ENCODE measurements around the gene CRY2.
"Not testable (repeated sequence)": the region's sequence is repeated elsewhere in the genome, so short reads cannot be mapped to it uniquely, and the experiment has no call there.

Gene CRY2

GRCh38 chr11:45839204-45839603, 8.1 kb upstream of the CRY2 start:
- DNase-seq (ENCODE audit: low spot score), result no peak
- TF ChIP-seq CTCF (IDR thresholded peaks at IDR 0.05; ENCODE audit: extremely low read depth, insufficient read depth, missing control alignments), result no peak
- in situ Hi-C loops (cut with MboI; ENCODE audit: low pct_unique_long_range_greater_than_20kb, low sequenced_read_pairs, unreplicated experiment), result no loop called here

DNA sequence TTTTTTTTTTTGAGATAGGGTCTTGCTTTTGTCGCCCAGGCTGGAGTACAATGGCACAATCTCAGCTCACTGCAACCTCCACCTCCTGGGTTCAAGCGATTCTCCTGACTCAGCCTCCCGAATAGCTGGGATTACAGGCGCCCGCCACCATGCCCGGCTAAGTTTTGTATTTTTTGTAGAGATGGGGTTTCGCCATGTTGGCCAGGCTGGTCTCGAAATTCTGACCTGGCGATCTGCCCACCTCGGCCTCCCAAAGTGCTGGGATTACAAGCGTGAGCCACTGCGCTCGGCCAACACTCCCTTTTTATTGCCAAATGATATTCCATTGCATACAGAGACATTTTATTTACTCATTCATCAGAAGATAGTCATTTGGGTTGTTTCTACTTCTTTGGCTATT, 7.0 kb upstream of the CRY2 start:
- in situ Hi-C loops (cut with MboI; ENCODE audit: low pct_unique_long_range_greater_than_20kb, low sequenced_read_pairs, unreplicated experiment); DNase-seq (ENCODE audit: low spot score): not testable (repeated sequence)

- peak; percentile 90 for TF ChIP-seq CTCF (IDR thresholded peaks at IDR 0.05; ENCODE audit: extremely low read depth, insufficient read depth, missing control alignments)
- in situ Hi-C loops (cut with MboI; ENCODE audit: low pct_unique_long_range_greater_than_20kb, low sequenced_read_pairs, unreplicated experiment), result no loop called here
Observed at GRCh38 chr11:45843158-45843924, 3.9 kb upstream of the CRY2 start.

GRCh38 chr11:45844822-45845578, 2.3 kb upstream of the CRY2 start:
- TF ChIP-seq CTCF (IDR thresholded peaks at IDR 0.05; ENCODE audit: extremely low read depth, insufficient read depth, missing control alignments), result no peak
- no peak for DNase-seq (ENCODE audit: low spot score)
- in situ Hi-C loops (cut with MboI; ENCODE audit: low pct_unique_long_range_greater_than_20kb, low sequenced_read_pairs, unreplicated experiment), result no loop called here

More at GRCh38 chr11:45843158-45843924, 3.9 kb upstream of the CRY2 start:
- peak; percentile 84 for DNase-seq (ENCODE audit: low spot score)

GRCh38 chr11:45846174-45846675, 1.1 kb upstream of the CRY2 start:
- DNase-seq (ENCODE audit: low spot score), result no peak
- TF ChIP-seq CTCF (IDR thresholded peaks at IDR 0.05; ENCODE audit: extremely low read depth, insufficient read depth, missing control alignments), result no peak
- in situ Hi-C loops (cut with MboI; ENCODE audit: low pct_unique_long_range_greater_than_20kb, low sequenced_read_pairs, unreplicated experiment), result no loop called here

GRCh38 chr11:45847911-45848316, 639 bp downstream of the CRY2 start:
- TF ChIP-seq CTCF (IDR thresholded peaks at IDR 0.05; ENCODE audit: extremely low read depth, insufficient read depth, missing control alignments), result peak; percentile 24
- peak; percentile 52 for DNase-seq (ENCODE audit: low spot score)
- in situ Hi-C loops (cut with MboI; ENCODE audit: low pct_unique_long_range_greater_than_20kb, low sequenced_read_pairs, unreplicated experiment), result no loop called here

DNA sequence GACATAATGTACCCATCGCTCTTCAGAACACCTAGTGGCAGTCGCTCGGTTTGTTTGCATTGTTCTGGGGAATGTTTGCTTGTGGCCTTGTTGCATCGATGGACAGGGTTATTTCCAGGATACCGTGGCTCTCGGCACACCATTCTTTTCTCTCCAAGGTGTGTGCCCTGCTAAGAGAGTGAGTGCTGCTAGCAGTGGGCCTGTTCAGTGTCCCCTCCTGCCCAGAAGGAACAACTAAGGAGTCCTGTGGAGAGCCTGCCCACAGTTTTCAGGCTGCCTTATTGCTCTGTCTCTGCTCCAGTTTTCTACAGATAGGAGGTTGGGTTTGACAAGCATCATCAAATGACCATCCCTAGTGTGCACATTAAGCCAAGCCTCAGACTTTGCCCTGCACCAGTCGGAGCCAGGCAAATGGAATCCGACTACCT, 1.4 kb downstream of the CRY2 start:
- DNase-seq (ENCODE audit: low spot score), result no peak
- in situ Hi-C loops (cut with MboI; ENCODE audit: low pct_unique_long_range_greater_than_20kb, low sequenced_read_pairs, unreplicated experiment), result no loop called here

More for the DNA sequence above, 1.4 kb downstream of the CRY2 start:
- no peak for TF ChIP-seq CTCF (IDR thresholded peaks at IDR 0.05; ENCODE audit: extremely low read depth, insufficient read depth, missing control alignments)
